Esophagus squamous epithelium (tissue), 5 donors: Measurements from ENCODE around the gene CYB561D2. TPM values are rescaled to one million over a fixed set of nuclear protein-coding genes. Genes with fewer than 3 reads are reported as not detected.

Experiments
- DNase-seq: peaks from one replicate; lab custom pipeline; 2025; lab: John Stamatoyannopoulos, UW
- H3K27ac ChIP-seq, 4 donors: fragments of 200-600 bp; sonication (generic); one replicate each; pipeline ENCODE4 v1.5.1; 2016 to 2019; ENCODE audit warnings: mild to moderate bottlenecking in 1 of 4
- H3K27me3 ChIP-seq, 4 donors: fragments of 200-600 bp; sonication (generic); 1 replicate in 3 of 4; 2 replicates in 1 of 4; pipeline versions ENCODE4 v1.5.1 to v1.6.0; 2017 to 2021; ENCODE audit warnings: antibody characterized with exemption in 1 of 4
- H3K36me3 ChIP-seq, 3 donors: fragments of 200-600 bp; sonication (generic); one replicate each; pipeline ENCODE4 v1.5.1; 2016 to 2019
- H3K4me1 ChIP-seq, 3 donors: fragments of 200-600 bp; sonication (generic); one replicate each; pipeline ENCODE4 v1.5.1; 2017 to 2019
- H3K4me3 ChIP-seq, 4 donors: fragments of 200-600 bp; sonication (generic); 1 replicate in 3 of 4; 2 replicates in 1 of 4; pipeline ENCODE4 v1.5.1; 2016 to 2019; ENCODE audit warnings: mild to moderate bottlenecking in 2 of 4, moderate library complexity in 1 of 4
- H3K9me3 ChIP-seq, 3 donors: fragments of 200-600 bp; sonication (generic); one replicate each; pipeline ENCODE4 v1.5.1; 2016 to 2019
- POLR2A ChIP-seq, 4 donors: fragments of 450-650 bp; IDR thresholded peaks; one replicate each; pipeline ENCODE4 v1.6.1; 2017; ENCODE audit warnings: antibody characterized with exemption in 4 of 4, mild to moderate bottlenecking in 4 of 4, moderate library complexity in 3 of 4
- WGBS, 2 donors: methylation state at CpG; one replicate each; pipeline ENCODE4 v1.1.5; 2018; 5-methylcytosine and 5-hydroxymethylcytosine counted together
- intact Hi-C: fragments of 100-400 bp; cut with DNase I; formaldehyde crosslinking; loops from one replicate; pipeline ENCODE4 v1.15.0; 2022
- total RNA-seq, 4 donors: library from RNA; depleted of rRNA; stranded (reverse); fragments of >200 nt; gene quantifications; one replicate each; pipeline ENCODE4 v1.1.0, GENCODE V29; 2016
- TF ChIP-seq, protein P1 (sequence below), 6 experiments: fragments of 450-650 bp in 4 of 6; fragments of 200-600 bp in 2 of 6; sonication (generic) in 2 of 6; IDR thresholded peaks; one replicate each; pipeline ENCODE4 v1.5.1; 2016 to 2019; ENCODE audit warnings: antibody characterized with exemption in 6 of 6, mild to moderate bottlenecking in 4 of 6, moderate library complexity in 4 of 6
- donor health status: DM: yes; HTN: yes; CAD: no.

The CYB561D2 gene
- total RNA-seq, 4 donors from 2014 or later: 18.1 to 21.9 (median 20.5) TPM

DNA sequence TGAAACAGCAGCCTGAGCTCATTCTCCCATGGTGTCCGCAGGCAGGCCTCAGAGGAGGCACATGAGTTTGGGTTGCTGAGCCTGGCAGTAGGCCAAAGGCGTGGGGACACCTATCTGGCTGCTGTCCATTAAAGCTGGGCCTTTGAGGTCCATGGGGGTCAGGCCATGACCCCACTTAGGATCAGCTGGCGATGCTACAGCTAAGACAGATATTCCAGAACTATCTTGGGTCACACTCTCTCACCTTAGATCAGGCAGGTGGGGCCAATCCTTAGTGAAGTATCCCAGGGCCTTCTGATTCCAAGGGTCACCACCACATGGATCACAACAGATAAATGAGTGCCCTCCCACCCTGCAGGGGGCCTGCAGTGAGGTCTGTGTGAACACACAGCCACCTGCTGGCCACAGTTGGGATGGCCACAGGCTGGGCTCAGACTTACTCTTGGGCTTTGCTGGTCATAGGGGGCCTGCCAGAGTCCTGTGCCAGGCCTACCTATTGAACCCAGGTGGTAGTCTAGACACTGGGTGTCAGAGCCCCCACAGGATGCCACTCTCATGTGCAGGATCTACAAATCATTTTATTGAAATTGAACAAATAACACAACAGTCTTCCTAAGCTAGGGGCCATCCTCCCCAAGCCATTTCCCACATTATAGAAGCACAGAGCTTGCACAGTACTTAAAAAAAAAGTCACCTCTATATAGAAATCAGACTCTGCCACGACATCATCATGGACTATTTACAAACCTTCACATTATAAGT lies 26.1 kb upstream of the CYB561D2 start:
- peaks cover 0 to 31% (median 2%) of the 10 kb centered on the region in 3 donors for H3K36me3 ChIP-seq
- H3K4me3 ChIP-seq: peak overlapping the region in 1 of 4 donors; percentile 23
- no peak for DNase-seq
- TF ChIP-seq POLR2A (IDR thresholded peaks at IDR 0.05): no peak
- TF ChIP-seq, protein P1, sequence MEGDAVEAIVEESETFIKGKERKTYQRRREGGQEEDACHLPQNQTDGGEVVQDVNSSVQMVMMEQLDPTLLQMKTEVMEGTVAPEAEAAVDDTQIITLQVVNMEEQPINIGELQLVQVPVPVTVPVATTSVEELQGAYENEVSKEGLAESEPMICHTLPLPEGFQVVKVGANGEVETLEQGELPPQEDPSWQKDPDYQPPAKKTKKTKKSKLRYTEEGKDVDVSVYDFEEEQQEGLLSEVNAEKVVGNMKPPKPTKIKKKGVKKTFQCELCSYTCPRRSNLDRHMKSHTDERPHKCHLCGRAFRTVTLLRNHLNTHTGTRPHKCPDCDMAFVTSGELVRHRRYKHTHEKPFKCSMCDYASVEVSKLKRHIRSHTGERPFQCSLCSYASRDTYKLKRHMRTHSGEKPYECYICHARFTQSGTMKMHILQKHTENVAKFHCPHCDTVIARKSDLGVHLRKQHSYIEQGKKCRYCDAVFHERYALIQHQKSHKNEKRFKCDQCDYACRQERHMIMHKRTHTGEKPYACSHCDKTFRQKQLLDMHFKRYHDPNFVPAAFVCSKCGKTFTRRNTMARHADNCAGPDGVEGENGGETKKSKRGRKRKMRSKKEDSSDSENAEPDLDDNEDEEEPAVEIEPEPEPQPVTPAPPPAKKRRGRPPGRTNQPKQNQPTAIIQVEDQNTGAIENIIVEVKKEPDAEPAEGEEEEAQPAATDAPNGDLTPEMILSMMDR (IDR thresholded peaks at IDR 0.05): peak; percentile 47 to 88 (median 82)
- H3K27ac ChIP-seq: peak overlapping the region; percentile 90 to 98 (median 96)
- H3K4me1 ChIP-seq: peaks cover 50 to 89% (median 51%) of the 10 kb centered on the region in 3 donors
- H3K27me3 ChIP-seq: no peaks in the 10 kb centered on the region
- no peaks in the 10 kb centered on the region for H3K9me3 ChIP-seq
- WGBS, 2 donors: 43 to 51% methylated on average over 3 to 4 of the region's 4 CpGs
- intact Hi-C loops: loop anchor here (10.0 kb wide), 1 partner anchor 50 kb away; the partner anchor contains the start of gene LSMEM2

DNA sequence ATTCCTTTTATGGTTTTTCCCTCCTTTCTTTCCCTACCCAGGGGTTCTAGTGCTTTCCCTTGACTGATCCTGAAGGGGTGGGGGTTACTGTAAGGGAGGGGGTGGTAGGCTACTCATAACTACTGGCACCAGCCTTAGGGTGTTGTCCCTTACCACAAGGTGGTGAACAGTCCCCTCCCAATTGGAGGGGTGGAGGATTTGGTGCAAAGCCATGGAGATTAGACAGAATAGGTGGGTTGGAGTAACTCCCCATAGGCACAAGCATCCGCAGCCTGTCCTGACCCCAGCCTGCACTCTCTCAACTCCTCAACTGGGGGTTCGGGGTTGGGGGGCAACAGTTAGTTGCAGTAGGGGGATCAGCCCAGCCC lies 25.6 kb upstream of the CYB561D2 start:
- H3K4me1 ChIP-seq: peaks cover 45 to 83% (median 45%) of the 10 kb centered on the region in 3 donors
- no peaks in the 10 kb centered on the region for H3K27me3 ChIP-seq
- H3K27ac ChIP-seq: peak overlapping the region in 3 of 4 donors; percentile 94 to 98 (median 98)
- H3K36me3 ChIP-seq: peaks cover 5 to 31% (median 8%) of the 10 kb centered on the region in 3 donors
- 86 to 100% methylated on average over 1 of the region's 2 CpGs for WGBS, 2 donors
- no peaks in the 10 kb centered on the region for H3K9me3 ChIP-seq
- DNase-seq: no peak
- intact Hi-C loops: loop anchor here (10.0 kb wide), 1 partner anchor 50 kb away; the partner anchor contains the start of gene LSMEM2
- TF ChIP-seq, protein P1 (IDR thresholded peaks at IDR 0.05): no peak
- no peak overlapping the region for H3K4me3 ChIP-seq

DNA sequence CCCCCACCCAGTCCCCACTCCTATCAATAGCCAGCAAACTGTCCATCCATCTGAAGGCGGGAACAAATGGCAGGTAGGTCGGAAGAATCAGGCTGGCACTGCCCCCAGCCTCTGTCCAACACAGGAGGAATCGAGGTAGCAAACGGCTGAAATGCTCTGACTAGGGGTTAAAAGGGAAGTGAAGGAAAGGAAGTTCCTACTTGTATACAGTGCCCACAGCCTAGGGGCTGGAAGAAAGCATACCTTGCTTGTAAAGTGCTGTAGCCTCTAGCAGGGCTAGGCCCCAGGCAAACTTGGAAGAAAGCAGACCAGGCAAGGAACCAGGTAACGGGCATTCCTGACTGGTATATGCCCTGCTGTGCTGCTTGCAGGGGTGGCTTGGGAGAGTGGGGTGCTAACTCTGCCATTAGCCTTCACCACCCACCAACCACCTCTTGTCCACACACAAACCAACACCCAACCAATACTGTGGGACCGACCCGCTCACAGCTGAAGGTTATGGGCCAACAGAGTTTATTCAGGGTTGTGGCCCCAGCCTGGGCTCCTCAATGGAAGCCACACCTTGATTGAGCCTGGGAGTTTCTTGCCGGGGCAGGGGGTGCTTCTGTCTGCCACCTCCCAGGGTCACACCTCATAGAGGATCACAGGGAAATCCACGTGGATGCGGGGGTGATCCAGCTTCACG lies 25.0 kb upstream of the CYB561D2 start:
- TF ChIP-seq, protein P1 (IDR thresholded peaks at IDR 0.05): no peak
- no peak for TF ChIP-seq POLR2A (IDR thresholded peaks at IDR 0.05)
- H3K4me1 ChIP-seq: peaks cover 40 to 78% (median 40%) of the 10 kb centered on the region in 3 donors
- 79 to 85% methylated on average over 2 to 7 of the region's 11 CpGs for WGBS, 2 donors
- no peak for DNase-seq
- H3K27me3 ChIP-seq: no peaks in the 10 kb centered on the region
- intact Hi-C loops: loop anchor here (10.0 kb wide), 1 partner anchor 51 kb away; the partner anchor contains the start of gene LSMEM2
- peak overlapping the region in 3 of 4 donors; percentile 94 to 98 (median 98) for H3K27ac ChIP-seq
- peaks cover 9 to 35% (median 13%) of the 10 kb centered on the region in 3 donors for H3K36me3 ChIP-seq
- no peaks in the 10 kb centered on the region for H3K9me3 ChIP-seq
- H3K4me3 ChIP-seq: no peak overlapping the region

DNA sequence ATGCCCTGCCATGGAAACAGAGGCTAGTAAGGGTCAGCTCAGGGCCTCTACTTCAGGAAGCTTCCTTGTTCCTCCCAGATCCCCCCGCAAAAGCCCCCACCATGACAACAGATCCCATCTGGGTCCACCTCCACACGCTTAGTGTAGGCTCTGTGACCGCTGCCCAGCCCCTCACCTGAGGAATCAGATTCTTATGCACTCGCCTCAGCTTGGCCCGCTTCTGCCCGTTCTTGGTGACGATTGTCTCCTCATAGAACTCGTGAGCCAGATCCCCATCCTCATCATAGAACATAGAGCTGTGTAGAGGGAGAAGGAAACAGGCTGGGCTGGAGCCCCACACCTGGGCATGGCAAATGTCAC lies 24.5 kb upstream of the CYB561D2 start:
- Histone ChIP-seq H3K9me3 (no peaks in the 10 kb centered on the region), H3K4me3 (no peak overlapping the region), H3K27me3 (no peaks in the 10 kb centered on the region), H3K4me1 (peaks cover 39 to 75% (median 40%) of the 10 kb centered on the region in 3 donors), H3K36me3 (peaks cover 13 to 41% (median 16%) of the 10 kb centered on the region in 3 donors), H3K27ac (peak overlapping the region in 3 of 4 donors; percentile 6 to 98 (median 94))
- intact Hi-C loops: loop anchor here (10.0 kb wide), 1 partner anchor 51 kb away; the partner anchor contains the start of gene LSMEM2
- 83 to 85% methylated on average over 2 to 7 of the region's 8 CpGs for WGBS, 2 donors
- no peak for DNase-seq
- TF ChIP-seq, protein P1 (IDR thresholded peaks at IDR 0.05): no peak
- no peak for TF ChIP-seq POLR2A (IDR thresholded peaks at IDR 0.05)
